ENCODE measurements around the gene HNRNPLL.

- TF ChIP-seq POLR2A (IDR thresholded peaks at IDR 0.05): no peak
- TF ChIP-seq, protein P1, sequence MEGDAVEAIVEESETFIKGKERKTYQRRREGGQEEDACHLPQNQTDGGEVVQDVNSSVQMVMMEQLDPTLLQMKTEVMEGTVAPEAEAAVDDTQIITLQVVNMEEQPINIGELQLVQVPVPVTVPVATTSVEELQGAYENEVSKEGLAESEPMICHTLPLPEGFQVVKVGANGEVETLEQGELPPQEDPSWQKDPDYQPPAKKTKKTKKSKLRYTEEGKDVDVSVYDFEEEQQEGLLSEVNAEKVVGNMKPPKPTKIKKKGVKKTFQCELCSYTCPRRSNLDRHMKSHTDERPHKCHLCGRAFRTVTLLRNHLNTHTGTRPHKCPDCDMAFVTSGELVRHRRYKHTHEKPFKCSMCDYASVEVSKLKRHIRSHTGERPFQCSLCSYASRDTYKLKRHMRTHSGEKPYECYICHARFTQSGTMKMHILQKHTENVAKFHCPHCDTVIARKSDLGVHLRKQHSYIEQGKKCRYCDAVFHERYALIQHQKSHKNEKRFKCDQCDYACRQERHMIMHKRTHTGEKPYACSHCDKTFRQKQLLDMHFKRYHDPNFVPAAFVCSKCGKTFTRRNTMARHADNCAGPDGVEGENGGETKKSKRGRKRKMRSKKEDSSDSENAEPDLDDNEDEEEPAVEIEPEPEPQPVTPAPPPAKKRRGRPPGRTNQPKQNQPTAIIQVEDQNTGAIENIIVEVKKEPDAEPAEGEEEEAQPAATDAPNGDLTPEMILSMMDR (IDR thresholded peaks at IDR 0.05): no peak
Measured at GRCh38 chr2:38524580-38524979, 78.1 kb downstream of the HNRNPLL start.

Measured in testis (tissue), 2 donors.